GM23338 (cell line): Measurements from ENCODE around the gene R3HDM4. TPM values are rescaled to one million over a fixed set of nuclear protein-coding genes. Genes with fewer than 3 reads are reported as not detected.

Experiments
- ATAC-seq: fragments of 200-7000 bp; cut with Tn5 transposase; 3 replicates; pipeline ENCODE4 v1.9.1; 2020
- DNase-seq: peaks from one replicate; pipeline ENCODE4 v3.0.0-alpha.2; 2015; ENCODE audit warnings: low spot score
- H2AFZ ChIP-seq: fragments of 200-600 bp; sonication (generic); 2 replicates; pipeline ENCODE4 v1.8.0; 2016; ENCODE audit warnings: antibody characterized with exemption, mild to moderate bottlenecking, moderate library complexity
- H3F3A ChIP-seq: fragments of 200-600 bp; sonication (generic); replicated peaks from 2 replicates; pipeline ENCODE4 v1.8.0; 2017; ENCODE audit warnings: antibody characterized with exemption, mixed run types, low read depth
- H3K27ac ChIP-seq: fragments of 200-600 bp; sonication (generic); 2 replicates; pipeline ENCODE4 v1.6.1; 2016; ENCODE audit warnings: low read depth
- H3K27me3 ChIP-seq: fragments of 200-600 bp; sonication (generic); 2 replicates; pipeline ENCODE4 v1.8.0; 2016; ENCODE audit warnings: mild to moderate bottlenecking, mixed run types, moderate library complexity; ENCODE audit not compliant: insufficient read depth
- H3K36me3 ChIP-seq: fragments of 200-600 bp; sonication (generic); 2 replicates; pipeline ENCODE4 v1.8.0; 2016; ENCODE audit warnings: mild to moderate bottlenecking; ENCODE audit not compliant: insufficient read depth
- H3K4me1 ChIP-seq: fragments of 200-600 bp; sonication (generic); 2 replicates; pipeline ENCODE4 v1.8.0; 2016; ENCODE audit warnings: mild to moderate bottlenecking, moderate library complexity; ENCODE audit not compliant: insufficient read depth
- H3K4me2 ChIP-seq: fragments of 200-600 bp; sonication (generic); 2 replicates; pipeline ENCODE4 v1.7.1; 2017; ENCODE audit warnings: mixed run types
- H3K4me3 ChIP-seq: fragments of 200-600 bp; sonication (generic); 2 replicates; pipeline ENCODE4 v1.6.1; 2016; ENCODE audit warnings: mixed run types
- H3K79me2 ChIP-seq: fragments of 200-600 bp; sonication (generic); replicated peaks from 2 replicates; pipeline ENCODE4 v1.8.0; 2017; ENCODE audit warnings: mild to moderate bottlenecking; ENCODE audit not compliant: insufficient read depth
- H3K9me2 ChIP-seq: fragments of 200-600 bp; sonication (generic); 2 replicates; pipeline ENCODE4 v1.8.0; 2017; ENCODE audit not compliant: insufficient read depth
- H4K20me1 ChIP-seq: fragments of 200-600 bp; sonication (generic); replicated peaks from 2 replicates; pipeline ENCODE4 v1.8.0; 2017; ENCODE audit warnings: mild to moderate bottlenecking; ENCODE audit not compliant: insufficient read depth
- H3K27ac Mint-ChIP-seq: 2 replicates; pipeline ENCODE4 v1.8.0; 2020; ENCODE audit warnings: inconsistent platforms, mild to moderate bottlenecking, moderate library complexity, mixed read lengths
- H3K27me3 Mint-ChIP-seq: 3 replicates; pipeline ENCODE4 v1.8.0; 2022; ENCODE audit warnings: low read depth, mild to moderate bottlenecking, moderate library complexity, mixed read lengths, inconsistent platforms; ENCODE audit not compliant: insufficient read depth, poor library complexity
- H3K36me3 Mint-ChIP-seq: 3 replicates; pipeline ENCODE4 v1.8.0; 2021; ENCODE audit warnings: low read depth, mild to moderate bottlenecking, inconsistent platforms, moderate library complexity, mixed read lengths
- H3K4me1 Mint-ChIP-seq: 3 replicates; pipeline ENCODE4 v1.8.0; 2020; ENCODE audit warnings: mild to moderate bottlenecking, inconsistent platforms, mixed read lengths
- H3K4me3 Mint-ChIP-seq: 3 replicates; pipeline ENCODE4 v1.8.0; 2021; ENCODE audit warnings: moderate library complexity, mild to moderate bottlenecking, inconsistent platforms, mixed read lengths
- H3K9me3 Mint-ChIP-seq: 3 replicates; pipeline ENCODE4 v1.8.0; 2020; ENCODE audit warnings: moderate library complexity, mild to moderate bottlenecking, inconsistent platforms, mixed read lengths
- CREB1 ChIP-seq: fragments of 250-450 bp; sonication (Bioruptor Pico); IDR thresholded peaks from 2 replicates; pipeline ENCODE4 v1.5.0; 2020; ENCODE audit warnings: low read depth, mild to moderate bottlenecking, moderate library complexity
- EZH2 ChIP-seq: fragments of 200-600 bp; sonication (generic); IDR thresholded peaks from one replicate; pipeline ENCODE4 v1.8.0; 2017; ENCODE audit warnings: antibody characterized with exemption, mild to moderate bottlenecking, low read depth; ENCODE audit not compliant: unreplicated experiment
- EZH2phosphoT487 ChIP-seq: fragments of 200-600 bp; sonication (generic); IDR thresholded peaks from one replicate; pipeline ENCODE4 v1.8.1; 2018; ENCODE audit warnings: antibody characterized with exemption; ENCODE audit not compliant: unreplicated experiment
- JUNB ChIP-seq: IDR thresholded peaks from one replicate; pipeline ENCODE4 v1.6.1; 2016; ENCODE audit warnings: antibody characterized with exemption; ENCODE audit not compliant: unreplicated experiment
- NANOG ChIP-seq: IDR thresholded peaks from 2 replicates; pipeline ENCODE4 v1.6.1; 2016; ENCODE audit warnings: antibody characterized with exemption, borderline replicate concordance
- POLR2AphosphoS5 ChIP-seq: IDR thresholded peaks from 2 replicates; pipeline ENCODE4 v1.6.1; 2016; ENCODE audit warnings: antibody characterized with exemption, low read depth
- STAT1 ChIP-seq: IDR thresholded peaks from one replicate; pipeline ENCODE4 v1.6.1; 2016; ENCODE audit warnings: antibody characterized with exemption; ENCODE audit not compliant: unreplicated experiment
- ZNF114 ChIP-seq: fragments of 250-450 bp; sonication (Bioruptor Pico); IDR thresholded peaks from 2 replicates; pipeline ENCODE4 v1.5.0; 2020; ENCODE audit warnings: mild to moderate bottlenecking, moderate library complexity
- ZNF331 ChIP-seq: fragments of 250-450 bp; sonication (Bioruptor Pico); IDR thresholded peaks from 2 replicates; pipeline ENCODE4 v1.5.0; 2020; ENCODE audit warnings: low read depth, mild to moderate bottlenecking, moderate library complexity
- polyA plus RNA-seq: library from polyadenylated mRNA; unstranded; fragments of >200 nt; fragmentation: Nextera tagmentation; extraction: Ambion mirVana; gene quantifications from 2 replicates; pipeline ENCODE4 v1.2.1, GENCODE V29; 2016
- total RNA-seq: library from RNA; depleted of rRNA; stranded (reverse); fragments of >200 nt; shearing (Covaris generic); gene quantifications from 2 replicates; pipeline ENCODE4 v1.2.3, GENCODE V29; 2014
- TF ChIP-seq, protein P1 (sequence below): fragments of 250-450 bp; sonication (Bioruptor Pico); IDR thresholded peaks from 2 replicates; pipeline ENCODE4 v1.5.0; 2020; ENCODE audit warnings: mild to moderate bottlenecking, moderate library complexity
- TF ChIP-seq, protein P2 (sequence below): IDR thresholded peaks from 2 replicates; pipeline ENCODE4 v1.6.1; 2016; ENCODE audit warnings: antibody characterized with exemption
- TF ChIP-seq, protein P3 (sequence below): IDR thresholded peaks from one replicate; pipeline ENCODE4 v1.6.1; 2018; ENCODE audit warnings: antibody characterized with exemption; ENCODE audit not compliant: unreplicated experiment
- TF ChIP-seq, protein P4 (sequence below), 2 experiments: fragments of 200-600 bp in 1 of 2; sonication (generic) in 1 of 2; conservative IDR thresholded peaks; 2 replicates each; pipeline versions ENCODE4 v1.5.1 to v1.6.1; 2016 to 2017; ENCODE audit warnings: antibody characterized with exemption in 2 of 2, low read depth in 2 of 2, mild to moderate bottlenecking in 2 of 2, moderate library complexity in 1 of 2

Gene R3HDM4
- total and polyA plus RNA-seq, 2 experiments from 2014 or later: 76.5 to 87.1 TPM

DNA sequence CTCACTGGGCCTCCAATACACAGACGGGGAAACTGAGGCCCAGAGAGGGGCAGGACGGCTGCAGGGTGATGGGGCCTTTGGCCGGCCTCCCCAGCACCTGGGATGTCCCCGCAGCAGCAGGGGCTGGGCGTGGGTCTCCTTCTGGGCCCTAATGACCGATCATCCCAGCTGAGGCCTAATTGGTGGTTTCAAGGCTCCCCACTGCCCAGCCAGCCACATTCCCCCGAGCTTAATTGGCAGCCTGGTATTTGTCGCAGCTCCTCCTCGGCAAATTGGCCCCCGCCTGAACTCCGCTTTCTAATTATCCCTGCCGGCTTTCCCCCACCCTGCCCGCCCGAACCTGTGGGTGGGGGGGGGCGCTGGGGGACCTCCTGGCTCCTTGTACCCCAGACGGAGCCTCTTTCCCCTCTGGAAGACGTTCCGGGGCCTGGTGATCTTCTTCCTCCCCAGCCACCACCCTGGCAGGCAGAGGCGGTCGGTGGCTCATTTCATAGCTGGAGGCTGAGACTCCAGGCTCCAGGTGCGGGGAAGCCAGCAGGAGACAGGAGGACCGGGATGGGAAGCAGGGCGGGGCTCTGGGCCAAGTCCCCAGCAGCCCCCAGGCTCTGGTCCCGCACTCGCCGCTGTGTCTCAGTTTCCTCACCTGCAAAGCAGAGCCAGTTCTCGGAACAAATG lies 43.9 kb upstream of the R3HDM4 start:
- Mint-ChIP-seq H3K36me3 (peaks cover 8% of the 10 kb centered on the region), H3K27me3 (peaks cover 18% of the 10 kb centered on the region), H3K4me1 (peaks cover 30% of the 10 kb centered on the region), H3K9me3 (no peaks in the 10 kb centered on the region), H3K27ac (peak overlapping the region; percentile 67), H3K4me3 (no peak overlapping the region)
- Histone ChIP-seq H3K36me3 (no peaks in the 10 kb centered on the region), H3K4me1 (peaks cover 36% of the 10 kb centered on the region), H3F3A (peaks cover 19% of the 10 kb centered on the region; the same call in 1 of the 2 replicates), H4K20me1 (no peaks in the 10 kb centered on the region; the same call in 1 of the 2 replicates), H3K4me3 (no peak overlapping the region), H3K79me2 (peaks cover 28% of the 10 kb centered on the region), H3K9me2 (no peaks in the 10 kb centered on the region), H3K27ac (peak overlapping the region; percentile 88), H3K27me3 (no peaks in the 10 kb centered on the region), H2AFZ (no peak overlapping the region), H3K4me2 (no peak overlapping the region)
- ATAC-seq (peak; percentile 9), DNase-seq (peak; percentile 60)
- TF ChIP-seq, protein P1, sequence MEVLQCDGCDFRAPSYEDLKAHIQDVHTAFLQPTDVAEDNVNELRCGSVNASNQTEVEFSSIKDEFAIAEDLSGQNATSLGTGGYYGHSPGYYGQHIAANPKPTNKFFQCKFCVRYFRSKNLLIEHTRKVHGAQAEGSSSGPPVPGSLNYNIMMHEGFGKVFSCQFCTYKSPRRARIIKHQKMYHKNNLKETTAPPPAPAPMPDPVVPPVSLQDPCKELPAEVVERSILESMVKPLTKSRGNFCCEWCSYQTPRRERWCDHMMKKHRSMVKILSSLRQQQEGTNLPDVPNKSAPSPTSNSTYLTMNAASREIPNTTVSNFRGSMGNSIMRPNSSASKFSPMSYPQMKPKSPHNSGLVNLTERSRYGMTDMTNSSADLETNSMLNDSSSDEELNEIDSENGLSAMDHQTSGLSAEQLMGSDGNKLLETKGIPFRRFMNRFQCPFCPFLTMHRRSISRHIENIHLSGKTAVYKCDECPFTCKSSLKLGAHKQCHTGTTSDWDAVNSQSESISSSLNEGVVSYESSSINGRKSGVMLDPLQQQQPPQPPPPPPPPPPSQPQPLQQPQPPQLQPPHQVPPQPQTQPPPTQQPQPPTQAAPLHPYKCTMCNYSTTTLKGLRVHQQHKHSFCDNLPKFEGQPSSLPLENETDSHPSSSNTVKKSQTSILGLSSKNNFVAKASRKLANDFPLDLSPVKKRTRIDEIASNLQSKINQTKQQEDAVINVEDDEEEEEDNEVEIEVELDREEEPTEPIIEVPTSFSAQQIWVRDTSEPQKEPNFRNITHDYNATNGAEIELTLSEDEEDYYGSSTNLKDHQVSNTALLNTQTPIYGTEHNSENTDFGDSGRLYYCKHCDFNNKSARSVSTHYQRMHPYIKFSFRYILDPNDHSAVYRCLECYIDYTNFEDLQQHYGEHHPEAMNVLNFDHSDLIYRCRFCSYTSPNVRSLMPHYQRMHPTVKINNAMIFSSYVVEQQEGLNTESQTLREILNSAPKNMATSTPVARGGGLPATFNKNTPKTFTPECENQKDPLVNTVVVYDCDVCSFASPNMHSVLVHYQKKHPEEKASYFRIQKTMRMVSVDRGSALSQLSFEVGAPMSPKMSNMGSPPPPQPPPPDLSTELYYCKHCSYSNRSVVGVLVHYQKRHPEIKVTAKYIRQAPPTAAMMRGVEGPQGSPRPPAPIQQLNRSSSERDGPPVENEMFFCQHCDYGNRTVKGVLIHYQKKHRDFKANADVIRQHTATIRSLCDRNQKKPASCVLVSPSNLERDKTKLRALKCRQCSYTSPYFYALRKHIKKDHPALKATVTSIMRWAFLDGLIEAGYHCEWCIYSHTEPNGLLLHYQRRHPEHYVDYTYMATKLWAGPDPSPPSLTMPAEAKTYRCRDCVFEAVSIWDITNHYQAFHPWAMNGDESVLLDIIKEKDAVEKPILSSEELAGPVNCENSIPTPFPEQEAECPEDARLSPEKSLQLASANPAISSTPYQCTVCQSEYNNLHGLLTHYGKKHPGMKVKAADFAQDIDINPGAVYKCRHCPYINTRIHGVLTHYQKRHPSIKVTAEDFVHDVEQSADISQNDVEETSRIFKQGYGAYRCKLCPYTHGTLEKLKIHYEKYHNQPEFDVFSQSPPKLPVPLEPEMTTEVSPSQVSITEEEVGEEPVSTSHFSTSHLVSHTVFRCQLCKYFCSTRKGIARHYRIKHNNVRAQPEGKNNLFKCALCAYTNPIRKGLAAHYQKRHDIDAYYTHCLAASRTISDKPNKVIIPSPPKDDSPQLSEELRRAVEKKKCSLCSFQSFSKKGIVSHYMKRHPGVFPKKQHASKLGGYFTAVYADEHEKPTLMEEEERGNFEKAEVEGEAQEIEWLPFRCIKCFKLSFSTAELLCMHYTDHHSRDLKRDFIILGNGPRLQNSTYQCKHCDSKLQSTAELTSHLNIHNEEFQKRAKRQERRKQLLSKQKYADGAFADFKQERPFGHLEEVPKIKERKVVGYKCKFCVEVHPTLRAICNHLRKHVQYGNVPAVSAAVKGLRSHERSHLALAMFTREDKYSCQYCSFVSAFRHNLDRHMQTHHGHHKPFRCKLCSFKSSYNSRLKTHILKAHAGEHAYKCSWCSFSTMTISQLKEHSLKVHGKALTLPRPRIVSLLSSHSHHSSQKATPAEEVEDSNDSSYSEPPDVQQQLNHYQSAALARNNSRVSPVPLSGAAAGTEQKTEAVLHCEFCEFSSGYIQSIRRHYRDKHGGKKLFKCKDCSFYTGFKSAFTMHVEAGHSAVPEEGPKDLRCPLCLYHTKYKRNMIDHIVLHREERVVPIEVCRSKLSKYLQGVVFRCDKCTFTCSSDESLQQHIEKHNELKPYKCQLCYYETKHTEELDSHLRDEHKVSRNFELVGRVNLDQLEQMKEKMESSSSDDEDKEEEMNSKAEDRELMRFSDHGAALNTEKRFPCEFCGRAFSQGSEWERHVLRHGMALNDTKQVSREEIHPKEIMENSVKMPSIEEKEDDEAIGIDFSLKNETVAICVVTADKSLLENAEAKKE (CRISPR knock-in tag): no peak
- TF ChIP-seq EZH2phosphoT487: no peak
- no peak for TF ChIP-seq JUNB
- TF ChIP-seq POLR2AphosphoS5: no peak
- TF ChIP-seq NANOG: no peak
- no peak for TF ChIP-seq STAT1
- TF ChIP-seq, protein P2, sequence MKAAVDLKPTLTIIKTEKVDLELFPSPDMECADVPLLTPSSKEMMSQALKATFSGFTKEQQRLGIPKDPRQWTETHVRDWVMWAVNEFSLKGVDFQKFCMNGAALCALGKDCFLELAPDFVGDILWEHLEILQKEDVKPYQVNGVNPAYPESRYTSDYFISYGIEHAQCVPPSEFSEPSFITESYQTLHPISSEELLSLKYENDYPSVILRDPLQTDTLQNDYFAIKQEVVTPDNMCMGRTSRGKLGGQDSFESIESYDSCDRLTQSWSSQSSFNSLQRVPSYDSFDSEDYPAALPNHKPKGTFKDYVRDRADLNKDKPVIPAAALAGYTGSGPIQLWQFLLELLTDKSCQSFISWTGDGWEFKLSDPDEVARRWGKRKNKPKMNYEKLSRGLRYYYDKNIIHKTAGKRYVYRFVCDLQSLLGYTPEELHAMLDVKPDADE: no peak
- TF ChIP-seq ZNF331 (CRISPR knock-in tag): no peak
- no peak for TF ChIP-seq EZH2
- TF ChIP-seq ZNF114 (CRISPR knock-in tag): no peak
- TF ChIP-seq, protein P3, sequence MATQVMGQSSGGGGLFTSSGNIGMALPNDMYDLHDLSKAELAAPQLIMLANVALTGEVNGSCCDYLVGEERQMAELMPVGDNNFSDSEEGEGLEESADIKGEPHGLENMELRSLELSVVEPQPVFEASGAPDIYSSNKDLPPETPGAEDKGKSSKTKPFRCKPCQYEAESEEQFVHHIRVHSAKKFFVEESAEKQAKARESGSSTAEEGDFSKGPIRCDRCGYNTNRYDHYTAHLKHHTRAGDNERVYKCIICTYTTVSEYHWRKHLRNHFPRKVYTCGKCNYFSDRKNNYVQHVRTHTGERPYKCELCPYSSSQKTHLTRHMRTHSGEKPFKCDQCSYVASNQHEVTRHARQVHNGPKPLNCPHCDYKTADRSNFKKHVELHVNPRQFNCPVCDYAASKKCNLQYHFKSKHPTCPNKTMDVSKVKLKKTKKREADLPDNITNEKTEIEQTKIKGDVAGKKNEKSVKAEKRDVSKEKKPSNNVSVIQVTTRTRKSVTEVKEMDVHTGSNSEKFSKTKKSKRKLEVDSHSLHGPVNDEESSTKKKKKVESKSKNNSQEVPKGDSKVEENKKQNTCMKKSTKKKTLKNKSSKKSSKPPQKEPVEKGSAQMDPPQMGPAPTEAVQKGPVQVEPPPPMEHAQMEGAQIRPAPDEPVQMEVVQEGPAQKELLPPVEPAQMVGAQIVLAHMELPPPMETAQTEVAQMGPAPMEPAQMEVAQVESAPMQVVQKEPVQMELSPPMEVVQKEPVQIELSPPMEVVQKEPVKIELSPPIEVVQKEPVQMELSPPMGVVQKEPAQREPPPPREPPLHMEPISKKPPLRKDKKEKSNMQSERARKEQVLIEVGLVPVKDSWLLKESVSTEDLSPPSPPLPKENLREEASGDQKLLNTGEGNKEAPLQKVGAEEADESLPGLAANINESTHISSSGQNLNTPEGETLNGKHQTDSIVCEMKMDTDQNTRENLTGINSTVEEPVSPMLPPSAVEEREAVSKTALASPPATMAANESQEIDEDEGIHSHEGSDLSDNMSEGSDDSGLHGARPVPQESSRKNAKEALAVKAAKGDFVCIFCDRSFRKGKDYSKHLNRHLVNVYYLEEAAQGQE: no peak
- TF ChIP-seq CREB1 (CRISPR knock-in tag): no peak
- TF ChIP-seq, protein P4, sequence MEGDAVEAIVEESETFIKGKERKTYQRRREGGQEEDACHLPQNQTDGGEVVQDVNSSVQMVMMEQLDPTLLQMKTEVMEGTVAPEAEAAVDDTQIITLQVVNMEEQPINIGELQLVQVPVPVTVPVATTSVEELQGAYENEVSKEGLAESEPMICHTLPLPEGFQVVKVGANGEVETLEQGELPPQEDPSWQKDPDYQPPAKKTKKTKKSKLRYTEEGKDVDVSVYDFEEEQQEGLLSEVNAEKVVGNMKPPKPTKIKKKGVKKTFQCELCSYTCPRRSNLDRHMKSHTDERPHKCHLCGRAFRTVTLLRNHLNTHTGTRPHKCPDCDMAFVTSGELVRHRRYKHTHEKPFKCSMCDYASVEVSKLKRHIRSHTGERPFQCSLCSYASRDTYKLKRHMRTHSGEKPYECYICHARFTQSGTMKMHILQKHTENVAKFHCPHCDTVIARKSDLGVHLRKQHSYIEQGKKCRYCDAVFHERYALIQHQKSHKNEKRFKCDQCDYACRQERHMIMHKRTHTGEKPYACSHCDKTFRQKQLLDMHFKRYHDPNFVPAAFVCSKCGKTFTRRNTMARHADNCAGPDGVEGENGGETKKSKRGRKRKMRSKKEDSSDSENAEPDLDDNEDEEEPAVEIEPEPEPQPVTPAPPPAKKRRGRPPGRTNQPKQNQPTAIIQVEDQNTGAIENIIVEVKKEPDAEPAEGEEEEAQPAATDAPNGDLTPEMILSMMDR (conservative IDR thresholded peaks at IDR 0.05; ENCODE audit: low read depth in 2 of 2): no peak
